HG03108 (cell line): ENCODE data around the gene S100A8.

Experiments used
- ATAC-seq: cut with Tn5 transposase; IDR thresholded peaks from one replicate; pipeline ENCODE4 v1.9.1; 2021; ENCODE audit warnings: moderate library complexity; ENCODE audit not compliant: unreplicated experiment

S100A8 gene

GRCh38 chr1:153364156-153364555 lies 26.7 kb downstream of the S100A8 start:
- no peak for ATAC-seq

- no peak for ATAC-seq
Measured at GRCh38 chr1:153363641-153364040, 27.2 kb downstream of the S100A8 start.

- ATAC-seq, result no peak
Measured at GRCh38 chr1:153362187-153362775, 28.6 kb downstream of the S100A8 start.

GRCh38 chr1:153361480-153362109 lies 29.3 kb downstream of the S100A8 start:
- ATAC-seq, result no peak

GRCh38 chr1:153360592-153361479 lies 30.0 kb downstream of the S100A8 start:
- no peak for ATAC-seq

- ATAC-seq, result no peak
Measured at GRCh38 chr1:153360190-153360589, 30.7 kb downstream of the S100A8 start.

- no peak for ATAC-seq
Measured at GRCh38 chr1:153359241-153359640, 31.6 kb downstream of the S100A8 start.

GRCh38 chr1:153358691-153358975 lies 32.2 kb downstream of the S100A8 start:
- no peak for ATAC-seq

GRCh38 chr1:153357853-153358690 lies 32.8 kb downstream of the S100A8 start, which contains the start of gene S100A9:
Gene S100A9 (plus strand): TSS chr1:153357854. CDS start chr1:153358284, 430 bp downstream.
- no peak for ATAC-seq

GRCh38 chr1:153357076-153357852 lies 33.6 kb downstream of the S100A8 start:
- ATAC-seq, result no peak

GRCh38 chr1:153356392-153357075 lies 34.3 kb downstream of the S100A8 start:
- no peak for ATAC-seq

GRCh38 chr1:153355445-153356071 lies 35.3 kb downstream of the S100A8 start:
- no peak for ATAC-seq

- no peak for ATAC-seq
Measured at GRCh38 chr1:153354515-153355193, 36.2 kb downstream of the S100A8 start.

GRCh38 chr1:153353226-153353947 lies 37.5 kb downstream of the S100A8 start:
- no peak for ATAC-seq

GRCh38 chr1:153352523-153352922 lies 38.4 kb downstream of the S100A8 start:
- no peak for ATAC-seq

GRCh38 chr1:153350321-153350957 lies 40.4 kb downstream of the S100A8 start:
- no peak for ATAC-seq
